ENCODE results near the gene ZBTB3. TPM values are rescaled to one million over a fixed set of nuclear protein-coding genes. Genes with fewer than 3 reads are reported as not detected.

The ZBTB3 gene
- total and polyA plus RNA-seq, 2 donors from 2014 or later: 4.8 to 15.0 TPM

DNA sequence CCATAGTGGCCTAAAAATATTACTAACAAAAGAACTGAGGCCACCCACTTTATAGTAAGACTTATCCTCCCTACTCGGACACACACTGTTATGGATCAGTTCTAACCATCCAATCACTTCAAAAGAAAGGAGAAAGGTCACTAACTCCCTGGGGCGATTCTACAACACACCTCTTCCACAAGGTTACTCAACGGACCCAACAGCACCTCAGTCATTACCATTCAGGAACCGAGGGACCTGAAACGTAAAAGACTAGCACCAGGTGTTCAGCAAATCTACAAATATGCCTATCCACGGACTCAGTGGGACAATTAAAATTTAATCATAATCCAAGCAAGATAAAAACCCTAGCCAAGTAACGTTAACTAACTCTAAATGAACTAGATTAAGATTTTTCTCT is 28.3 kb downstream of the ZBTB3 start:
- Histone ChIP-seq H3K4me3 (ENCODE audit: low read length in 3 of 3) (peak overlapping the region; percentile 69 to 99 (median 82)), H3K36me3 (ENCODE audit: control insufficient read depth in 2 of 3, insufficient read depth in 3 of 3, low read length in 3 of 3) (peaks cover 12 to 35% (median 28%) of the 10 kb centered on the region in 3 donors), H3K27ac (ENCODE audit: low read depth in 2 of 2, low read length in 2 of 2) (peak overlapping the region; percentile 65 to 97), H3K27me3 (ENCODE audit: control insufficient read depth, insufficient read depth, low read length) (no peaks in the 10 kb centered on the region), H3K9me3 (ENCODE audit: control insufficient read depth in 2 of 3, insufficient read depth in 1 of 3, low read length in 3 of 3) (no peaks in the 10 kb centered on the region), H3K4me1 (ENCODE audit: control insufficient read depth in 2 of 3, insufficient read depth in 2 of 3, low read depth in 1 of 3, low read length in 3 of 3) (peaks cover 3 to 20% (median 4%) of the 10 kb centered on the region in 3 donors), H3K9ac (ENCODE audit: low read length in 3 of 3) (peak overlapping the region; percentile 45 to 83 (median 78))
- FAIRE-seq: no peak
- intact Hi-C loops (cut with DNase I): no loop called here
- TF ChIP-seq, protein P1, sequence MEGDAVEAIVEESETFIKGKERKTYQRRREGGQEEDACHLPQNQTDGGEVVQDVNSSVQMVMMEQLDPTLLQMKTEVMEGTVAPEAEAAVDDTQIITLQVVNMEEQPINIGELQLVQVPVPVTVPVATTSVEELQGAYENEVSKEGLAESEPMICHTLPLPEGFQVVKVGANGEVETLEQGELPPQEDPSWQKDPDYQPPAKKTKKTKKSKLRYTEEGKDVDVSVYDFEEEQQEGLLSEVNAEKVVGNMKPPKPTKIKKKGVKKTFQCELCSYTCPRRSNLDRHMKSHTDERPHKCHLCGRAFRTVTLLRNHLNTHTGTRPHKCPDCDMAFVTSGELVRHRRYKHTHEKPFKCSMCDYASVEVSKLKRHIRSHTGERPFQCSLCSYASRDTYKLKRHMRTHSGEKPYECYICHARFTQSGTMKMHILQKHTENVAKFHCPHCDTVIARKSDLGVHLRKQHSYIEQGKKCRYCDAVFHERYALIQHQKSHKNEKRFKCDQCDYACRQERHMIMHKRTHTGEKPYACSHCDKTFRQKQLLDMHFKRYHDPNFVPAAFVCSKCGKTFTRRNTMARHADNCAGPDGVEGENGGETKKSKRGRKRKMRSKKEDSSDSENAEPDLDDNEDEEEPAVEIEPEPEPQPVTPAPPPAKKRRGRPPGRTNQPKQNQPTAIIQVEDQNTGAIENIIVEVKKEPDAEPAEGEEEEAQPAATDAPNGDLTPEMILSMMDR (IDR thresholded peaks at IDR 0.05; ENCODE audit: borderline replicate concordance, extremely low read depth, insufficient read depth): no peak
- peak in 1 of 5 donors; percentile 27 for DNase-seq

DNA sequence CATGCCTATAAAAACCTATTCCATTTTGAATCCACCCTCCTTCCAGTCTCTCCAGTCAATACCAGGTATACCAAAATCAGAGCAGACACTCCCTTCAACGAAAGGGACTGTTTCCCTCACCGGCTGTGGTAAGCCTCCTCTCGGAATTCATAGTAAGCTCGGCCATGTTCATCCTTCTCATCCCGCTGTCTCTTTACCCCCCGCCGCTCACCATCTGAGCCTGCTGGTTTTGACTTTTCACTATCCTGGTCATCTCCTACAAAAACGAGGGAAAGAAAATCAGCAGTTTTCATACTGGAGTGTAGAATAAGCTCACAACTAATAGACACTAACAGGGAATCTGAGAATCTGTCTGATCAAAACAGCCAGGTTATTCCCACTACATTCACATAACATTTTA is 29.8 kb downstream of the ZBTB3 start:
- H3K9ac ChIP-seq (ENCODE audit: low read length in 3 of 3): peak overlapping the region in 1 of 3 donors; percentile 43
- H3K9me3 ChIP-seq (ENCODE audit: control insufficient read depth in 2 of 3, insufficient read depth in 1 of 3, low read length in 3 of 3): no peaks in the 10 kb centered on the region
- H3K27me3 ChIP-seq (ENCODE audit: control insufficient read depth, insufficient read depth, low read length): no peaks in the 10 kb centered on the region
- DNase-seq (no peak), FAIRE-seq (no peak)
- H3K4me3 ChIP-seq (ENCODE audit: low read length in 3 of 3): peak overlapping the region in 2 of 3 donors; percentile 82 to 99
- H3K27ac ChIP-seq (ENCODE audit: low read depth in 2 of 2, low read length in 2 of 2): no peak overlapping the region
- intact Hi-C loops (cut with DNase I): no loop called here
- peaks cover 21 to 47% (median 37%) of the 10 kb centered on the region in 3 donors for H3K36me3 ChIP-seq (ENCODE audit: control insufficient read depth in 2 of 3, insufficient read depth in 3 of 3, low read length in 3 of 3)
- peaks cover 0 to 13% (median 3%) of the 10 kb centered on the region in 3 donors for H3K4me1 ChIP-seq (ENCODE audit: control insufficient read depth in 2 of 3, insufficient read depth in 2 of 3, low read depth in 1 of 3, low read length in 3 of 3)
- TF ChIP-seq, protein P1 (IDR thresholded peaks at IDR 0.05; ENCODE audit: borderline replicate concordance, extremely low read depth, insufficient read depth): no peak

DNA sequence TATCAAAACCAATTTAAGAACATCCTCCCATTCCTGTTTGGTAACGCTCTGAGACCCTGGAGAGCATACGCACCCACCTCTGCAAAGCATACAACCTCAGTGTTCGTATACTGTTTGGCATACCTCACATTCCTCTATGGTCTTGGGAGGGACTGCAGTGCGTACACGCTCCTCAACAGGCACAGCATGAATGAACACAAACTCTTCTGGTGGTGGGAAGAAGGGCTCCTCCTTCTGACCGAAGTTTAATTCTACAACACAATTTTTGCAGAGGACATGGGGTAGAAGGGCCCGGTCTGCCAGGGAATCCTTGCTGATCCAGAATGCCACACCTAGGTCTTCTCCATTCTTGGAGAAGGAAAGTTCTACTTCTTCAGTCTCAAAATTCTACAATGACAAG is 32.0 kb downstream of the ZBTB3 start:
- FAIRE-seq: no peak
- Histone ChIP-seq H3K9ac (ENCODE audit: low read length in 3 of 3) (no peak overlapping the region), H3K36me3 (ENCODE audit: control insufficient read depth in 2 of 3, insufficient read depth in 3 of 3, low read length in 3 of 3) (peaks cover 26 to 68% (median 42%) of the 10 kb centered on the region in 3 donors), H3K27ac (ENCODE audit: low read depth in 2 of 2, low read length in 2 of 2) (no peak overlapping the region), H3K9me3 (ENCODE audit: control insufficient read depth in 2 of 3, insufficient read depth in 1 of 3, low read length in 3 of 3) (no peaks in the 10 kb centered on the region), H3K4me3 (ENCODE audit: low read length in 3 of 3) (no peak overlapping the region), H3K27me3 (ENCODE audit: control insufficient read depth, insufficient read depth, low read length) (no peaks in the 10 kb centered on the region), H3K4me1 (ENCODE audit: control insufficient read depth in 2 of 3, insufficient read depth in 2 of 3, low read depth in 1 of 3, low read length in 3 of 3) (peaks cover 0 to 13% (median 3%) of the 10 kb centered on the region in 3 donors)
- DNase-seq: peak in 3 of 5 donors; percentile 19 to 61 (median 35)
- TF ChIP-seq, protein P1 (IDR thresholded peaks at IDR 0.05; ENCODE audit: borderline replicate concordance, extremely low read depth, insufficient read depth): no peak
- intact Hi-C loops (cut with DNase I): no loop called here
